MM.1S (cell line): ENCODE measurements around the gene BIRC3.

Source experiments
- CTCF ChIP-seq: fragments of 300-600 bp; sonication (generic); IDR thresholded peaks from 2 replicates; pipeline ENCODE4 v1.5.1; 2016; ENCODE audit warnings: antibody characterized with exemption, low read length, mixed read lengths
- EZH2 ChIP-seq: fragments of 300-600 bp; sonication (generic); optimal IDR thresholded peaks from 2 replicates; pipeline ENCODE3; 2017; ENCODE audit warnings: low read depth, mild to moderate bottlenecking, antibody characterized with exemption, low read length, mixed read lengths
- EZH2phosphoT487 ChIP-seq: fragments of 300-600 bp; sonication (generic); IDR thresholded peaks from 2 replicates; pipeline ENCODE4 v1.6.1; 2018; ENCODE audit warnings: antibody characterized with exemption, low read length

GRCh38 chr11:102302241-102302640 lies 15.0 kb upstream of the BIRC3 start:
- TF ChIP-seq CTCF (no peak), EZH2 (no peak), EZH2phosphoT487 (no peak)
